B cell (primary cell): ENCODE data around the gene HEYL. TPM values are rescaled to one million over a fixed set of nuclear protein-coding genes. Genes with fewer than 3 reads are reported as not detected.

Source experiments
- ATAC-seq: fragments of 200-7000 bp; cut with Tn5 transposase; one replicate; pipeline ENCODE4 v1.10.0; 2021; ENCODE audit warnings: low read depth, mild to moderate bottlenecking, moderate number of reproducible peaks, moderate library complexity
- CTCF ChIA-PET: fragments of 350-600 bp; sonication (Branson Sonifier 250); formaldehyde crosslinking; loops from one replicate; lab custom pipeline; 2021; ENCODE audit warnings: antibody characterized with exemption, inconsistent platforms; lab: Charles Lee
- POLR2A ChIA-PET: fragments of 350-600 bp; sonication (Branson Sonifier 250); formaldehyde crosslinking; loops from one replicate; lab custom pipeline; 2021; ENCODE audit warnings: antibody characterized with exemption; lab: Charles Lee
- DNase-seq: peaks from one replicate; pipeline ENCODE4 v3.0.0; 2013
- H2AFZ ChIP-seq: 2 replicates; pipeline ENCODE4 v1.6.1; 2012; ENCODE audit warnings: mild to moderate bottlenecking, low read depth, low read length; ENCODE audit not compliant: insufficient read depth, poor library complexity, severe bottlenecking
- H3K27ac ChIP-seq, 2 donors: 1 replicate in 1 of 2; 2 replicates in 1 of 2; pipeline ENCODE4 v1.5.1; 2012 to 2013; ENCODE audit warnings: low read length in 2 of 2, mild to moderate bottlenecking in 2 of 2, moderate library complexity in 1 of 2
- H3K27me3 ChIP-seq, 4 experiments: fragments of 200-600 bp in 1 of 4; sonication (generic) in 1 of 4; replicated peaks in 1 of 4; 1 replicate in 2 of 4; 2 replicates in 2 of 4; pipeline versions ENCODE4 v1.6.1 to v1.7.0; 2013 to 2016; ENCODE audit warnings: low read length in 3 of 4, mild to moderate bottlenecking in 2 of 4, mixed read lengths in 1 of 4, moderate library complexity in 1 of 4; ENCODE audit not compliant: insufficient read depth in 4 of 4, control insufficient read depth in 3 of 4; ENCODE audit errors: control extremely low read depth in 1 of 4
- H3K36me3 ChIP-seq, 2 experiments: replicated peaks in 1 of 2; 1 replicate in 1 of 2; 2 replicates in 1 of 2; pipeline versions ENCODE4 v1.6.1 to v1.7.1; 2013; ENCODE audit warnings: low read length in 1 of 2; ENCODE audit not compliant: insufficient read depth in 2 of 2, control insufficient read depth in 1 of 2; ENCODE audit errors: control extremely low read depth in 1 of 2, extremely low read depth in 1 of 2
- H3K4me1 ChIP-seq, 2 donors: fragments of 200-600 bp in 1 of 2; sonication (generic) in 1 of 2; 1 replicate in 1 of 2; 2 replicates in 1 of 2; pipeline versions ENCODE4 v1.5.1 to v1.6.1; 2013 to 2017; ENCODE audit warnings: low read length in 2 of 2; ENCODE audit not compliant: control insufficient read depth in 2 of 2, insufficient read depth in 2 of 2
- H3K4me2 ChIP-seq: replicated peaks from 2 replicates; pipeline ENCODE3; 2012; ENCODE audit warnings: mild to moderate bottlenecking, low read depth, low read length; ENCODE audit not compliant: poor library complexity, severe bottlenecking
- H3K4me3 ChIP-seq, 5 experiments: fragments of 200-600 bp in 1 of 5; sonication (generic) in 1 of 5; 1 replicate in 3 of 5; 2 replicates in 2 of 5; pipeline versions ENCODE4 v1.5.1 to v1.7.0; 2011 to 2016; ENCODE audit warnings: low read length in 4 of 5, mild to moderate bottlenecking in 4 of 5, low read depth in 2 of 5, control low read depth in 1 of 5, moderate library complexity in 1 of 5; ENCODE audit not compliant: insufficient read depth in 1 of 5; ENCODE audit errors: control extremely low read depth in 1 of 5, extremely low read depth in 1 of 5
- H3K79me2 ChIP-seq: fragments of 200-600 bp; sonication (generic); one replicate; pipeline ENCODE4 v1.6.0; 2016; ENCODE audit warnings: low read length; ENCODE audit not compliant: control insufficient read depth, insufficient read depth
- H3K9ac ChIP-seq: fragments of 200-600 bp; sonication (generic); 2 replicates; pipeline ENCODE4 v1.6.1; 2017; ENCODE audit warnings: mild to moderate bottlenecking, low read length, moderate library complexity
- H3K9me3 ChIP-seq, 3 donors: one replicate each; pipeline versions ENCODE4 v1.6.1 to v1.7.1; 2013; ENCODE audit warnings: low read length in 2 of 3; ENCODE audit not compliant: control insufficient read depth in 2 of 3, insufficient read depth in 1 of 3; ENCODE audit errors: control extremely low read depth in 1 of 3
- H4K20me1 ChIP-seq: 2 replicates; pipeline ENCODE4 v1.6.0; 2012; ENCODE audit warnings: mild to moderate bottlenecking, low read length; ENCODE audit not compliant: insufficient read depth, control insufficient read depth, poor library complexity, severe bottlenecking
- H3K27ac Mint-ChIP-seq: one replicate; pipeline ENCODE4 v1.8.0; 2021; ENCODE audit warnings: mixed read lengths
- H3K27me3 Mint-ChIP-seq: one replicate; pipeline ENCODE4 v1.8.0; 2021; ENCODE audit warnings: mixed read lengths
- H3K4me1 Mint-ChIP-seq: one replicate; pipeline ENCODE4 v1.8.0; 2021; ENCODE audit warnings: mixed read lengths
- H3K4me3 Mint-ChIP-seq: one replicate; pipeline ENCODE4 v1.8.0; 2021; ENCODE audit warnings: mixed read lengths
- H3K9me3 Mint-ChIP-seq: one replicate; pipeline ENCODE4 v1.8.0; 2022; ENCODE audit warnings: mixed read lengths; ENCODE audit not compliant: insufficient read depth
- EZH2 ChIP-seq: IDR thresholded peaks from 2 replicates; pipeline ENCODE4 v1.6.1; 2012; ENCODE audit warnings: borderline replicate concordance, low read depth, mild to moderate bottlenecking, moderate library complexity, low read length; ENCODE audit not compliant: insufficient read depth, poor library complexity, severe bottlenecking
- WGBS: methylation state at CpG from one replicate; pipeline ENCODE4 v1.1.5; 2013; ENCODE audit warnings: missing lambda C conversion rate; ENCODE audit not compliant: insufficient coverage; 5-methylcytosine and 5-hydroxymethylcytosine counted together
- intact Hi-C: fragments of 100-400 bp; cut with micrococcal nuclease; formaldehyde crosslinking; loops from one replicate; pipeline ENCODE4 v1.10.0; 2022
- polyA plus RNA-seq: library from polyadenylated mRNA; depleted of rRNA; stranded (reverse); fragments of >200 nt; gene quantifications from 2 replicates; pipeline ENCODE4 v1.2.3, GENCODE V29; 2012
- total RNA-seq, 2 donors: library from RNA; stranded (reverse); fragments of 120-200 nt in 1 of 2; gene quantifications; 1 replicate in 1 of 2; 2 replicates in 1 of 2; pipeline versions ENCODE4 v1.2.3 to v1.2.4, GENCODE V29; 2013 to 2022
- TF ChIP-seq, protein P1 (sequence below): fragments of 200-600 bp; IDR thresholded peaks from one replicate; pipeline ENCODE4 v1.8.0; 2022; ENCODE audit warnings: antibody characterized with exemption, mild to moderate bottlenecking

HEYL gene
- total and polyA plus RNA-seq, 2 donors (not counting 1 experiment from before 2014, with no cell fraction given) = 0.12 TPM; not detected in 1

- no peaks in the 10 kb centered on the region for H4K20me1 ChIP-seq
- no peak overlapping the region for H2AFZ ChIP-seq
- ChIA-PET CTCF (interaction anchor here (1.9 to 2.6 kb wide), 2 partner anchors 10 to 57 kb away, joined by 4 to 14 read pairs; no protein-coding TSS in a partner anchor), POLR2A (no interaction called here)
- no peak overlapping the region for H3K4me3 Mint-ChIP-seq
- no peak for DNase-seq
- no peak for ATAC-seq
- H3K27ac ChIP-seq = no peak overlapping the region
- H3K9ac ChIP-seq = no peak overlapping the region
- no peaks in the 10 kb centered on the region for H3K9me3 Mint-ChIP-seq
- WGBS = no CpG with 5 or more reads among the region's 1 CpG
- no peak overlapping the region for H3K4me3 ChIP-seq
- H3K79me2 ChIP-seq = no peaks in the 10 kb centered on the region
- intact Hi-C loops = no loop called here
- H3K27ac Mint-ChIP-seq = no peak overlapping the region
- peaks cover 0 to 9% (median 1%) of the 10 kb centered on the region in 4 experiments for H3K27me3 ChIP-seq
- peaks cover 0 to 2% of the 10 kb centered on the region in 2 donors for H3K4me1 ChIP-seq
- no peak for TF ChIP-seq EZH2
- TF ChIP-seq, protein P1, sequence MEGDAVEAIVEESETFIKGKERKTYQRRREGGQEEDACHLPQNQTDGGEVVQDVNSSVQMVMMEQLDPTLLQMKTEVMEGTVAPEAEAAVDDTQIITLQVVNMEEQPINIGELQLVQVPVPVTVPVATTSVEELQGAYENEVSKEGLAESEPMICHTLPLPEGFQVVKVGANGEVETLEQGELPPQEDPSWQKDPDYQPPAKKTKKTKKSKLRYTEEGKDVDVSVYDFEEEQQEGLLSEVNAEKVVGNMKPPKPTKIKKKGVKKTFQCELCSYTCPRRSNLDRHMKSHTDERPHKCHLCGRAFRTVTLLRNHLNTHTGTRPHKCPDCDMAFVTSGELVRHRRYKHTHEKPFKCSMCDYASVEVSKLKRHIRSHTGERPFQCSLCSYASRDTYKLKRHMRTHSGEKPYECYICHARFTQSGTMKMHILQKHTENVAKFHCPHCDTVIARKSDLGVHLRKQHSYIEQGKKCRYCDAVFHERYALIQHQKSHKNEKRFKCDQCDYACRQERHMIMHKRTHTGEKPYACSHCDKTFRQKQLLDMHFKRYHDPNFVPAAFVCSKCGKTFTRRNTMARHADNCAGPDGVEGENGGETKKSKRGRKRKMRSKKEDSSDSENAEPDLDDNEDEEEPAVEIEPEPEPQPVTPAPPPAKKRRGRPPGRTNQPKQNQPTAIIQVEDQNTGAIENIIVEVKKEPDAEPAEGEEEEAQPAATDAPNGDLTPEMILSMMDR = no peak
- H3K36me3 ChIP-seq = no peaks in the 10 kb centered on the region
- H3K27me3 Mint-ChIP-seq = no peaks in the 10 kb centered on the region
- no peaks in the 10 kb centered on the region for H3K9me3 ChIP-seq
- no peak overlapping the region for H3K4me2 ChIP-seq
- peaks cover 3% of the 10 kb centered on the region for H3K4me1 Mint-ChIP-seq
Observed at GRCh38 chr1:39662861-39663260, 23.4 kb upstream of the HEYL start.

- Histone ChIP-seq H3K9ac (no peak overlapping the region), H2AFZ (no peak overlapping the region), H3K4me2 (no peak overlapping the region), H3K4me1 (peaks cover 0 to 4% of the 10 kb centered on the region in 2 donors), H3K79me2 (no peaks in the 10 kb centered on the region), H4K20me1 (no peaks in the 10 kb centered on the region), H3K27me3 (peaks cover 0 to 4% (median 0%) of the 10 kb centered on the region in 4 experiments), H3K9me3 (no peaks in the 10 kb centered on the region), H3K4me3 (no peak overlapping the region), H3K36me3 (no peaks in the 10 kb centered on the region), H3K27ac (no peak overlapping the region)
- Mint-ChIP-seq H3K27me3 (peaks cover under 1% of the 10 kb centered on the region), H3K27ac (no peak overlapping the region), H3K4me1 (peaks cover 2% of the 10 kb centered on the region), H3K4me3 (no peak overlapping the region), H3K9me3 (no peaks in the 10 kb centered on the region)
- TF ChIP-seq, protein P1 = no peak
- TF ChIP-seq EZH2 = no peak
- 100% methylated on average over 2 of the region's 5 CpGs for whole genome bisulfite sequencing
- ATAC-seq (no peak), DNase-seq (no peak)
- intact Hi-C loops = no loop called here
- ChIA-PET CTCF (interaction anchor here (0.7 to 11.2 kb wide), 6 partner anchors 8 to 52 kb away, joined by 3 to 190 read pairs (median 22); partner anchors contain the start of gene NT5C1A), POLR2A (no interaction called here)
Observed at GRCh38 chr1:39659538-39659937, 20.1 kb upstream of the HEYL start.
